Liver (tissue), 9 donors: ENCODE data around the gene BPGM. TPM values are rescaled to one million over a fixed set of nuclear protein-coding genes. Genes with fewer than 3 reads are reported as not detected.

Experiments
- DNase-seq: peaks from one replicate; pipeline ENCODE4 v3.0.0-alpha.2; 2017; ENCODE audit warnings: low spot score
- H3K27ac ChIP-seq, 2 donors: one replicate each; pipeline ENCODE4 v1.7.0; 2013; ENCODE audit warnings: inconsistent platforms in 2 of 2, low read length in 2 of 2, control low read depth in 1 of 2, low read depth in 1 of 2, mild to moderate bottlenecking in 1 of 2
- H3K27me3 ChIP-seq, 4 donors: one replicate each; pipeline versions ENCODE4 v1.6.1 to v1.7.0; 2013; ENCODE audit warnings: low read length in 3 of 4, inconsistent platforms in 1 of 4, mild to moderate bottlenecking in 1 of 4, moderate library complexity in 1 of 4; ENCODE audit not compliant: control insufficient read depth in 4 of 4, insufficient read depth in 4 of 4
- H3K36me3 ChIP-seq, 4 donors: one replicate each; pipeline versions ENCODE4 v1.6.1 to v1.7.0; 2013; ENCODE audit warnings: low read length in 3 of 4, mild to moderate bottlenecking in 3 of 4, low read depth in 1 of 4, moderate library complexity in 1 of 4; ENCODE audit not compliant: control insufficient read depth in 4 of 4, insufficient read depth in 3 of 4
- H3K4me1 ChIP-seq, 4 donors: one replicate each; pipeline versions ENCODE4 v1.6.1 to v1.7.0; 2013; ENCODE audit warnings: low read length in 3 of 4, mild to moderate bottlenecking in 3 of 4, moderate library complexity in 1 of 4; ENCODE audit not compliant: control insufficient read depth in 4 of 4, insufficient read depth in 4 of 4
- H3K4me3 ChIP-seq, 3 donors: one replicate each; pipeline versions ENCODE4 v1.6.1 to v1.7.0; 2013; ENCODE audit warnings: low read length in 3 of 3, control low read depth in 1 of 3, low read depth in 1 of 3, mild to moderate bottlenecking in 1 of 3
- H3K9ac ChIP-seq, 2 donors: one replicate each; pipeline ENCODE4 v1.7.0; 2013; ENCODE audit warnings: low read length in 2 of 2, mild to moderate bottlenecking in 2 of 2, moderate library complexity in 2 of 2, control low read depth in 1 of 2, low read depth in 1 of 2
- H3K9me3 ChIP-seq, 4 donors: one replicate each; pipeline versions ENCODE4 v1.6.1 to v1.7.0; 2013; ENCODE audit warnings: low read length in 3 of 4; ENCODE audit not compliant: control insufficient read depth in 4 of 4
- CTCF ChIP-seq: fragments of 150-350 bp; IDR thresholded peaks from 2 replicates; pipeline ENCODE4 v1.5.1; 2017; ENCODE audit warnings: improper control_type of control experiment, low read depth, low read length; ENCODE audit not compliant: missing input control
- EGR1 ChIP-seq, 2 donors: IDR thresholded peaks; 2 replicates each; pipeline ENCODE4 v1.6.1; 2016 to 2018; ENCODE audit warnings: antibody characterized with exemption in 2 of 2, low read depth in 2 of 2
- FOXA1 ChIP-seq: IDR thresholded peaks from 2 replicates; pipeline ENCODE4 v1.6.1; 2016; ENCODE audit warnings: antibody characterized with exemption
- FOXA2 ChIP-seq: IDR thresholded peaks from 2 replicates; pipeline ENCODE4 v1.6.1; 2016; ENCODE audit warnings: antibody characterized with exemption
- GABPA ChIP-seq, 2 donors: IDR thresholded peaks in 1 of 2; conservative IDR thresholded peaks in 1 of 2; 2 replicates each; pipeline ENCODE4 v1.6.1; 2016; ENCODE audit warnings: antibody characterized with exemption in 2 of 2, mild to moderate bottlenecking in 1 of 2, moderate library complexity in 1 of 2
- HNF4A ChIP-seq, 2 donors: conservative IDR thresholded peaks; 2 replicates each; pipeline ENCODE4 v1.6.1; 2016; ENCODE audit warnings: antibody characterized with exemption in 2 of 2, mild to moderate bottlenecking in 2 of 2
- HNF4G ChIP-seq: IDR thresholded peaks from 2 replicates; pipeline ENCODE4 v1.6.1; 2016; ENCODE audit warnings: antibody characterized with exemption
- JUND ChIP-seq, 2 donors: IDR thresholded peaks; 2 replicates each; pipeline ENCODE4 v1.6.1; 2016; ENCODE audit warnings: antibody characterized with exemption in 2 of 2
- MAX ChIP-seq: IDR thresholded peaks from 2 replicates; pipeline ENCODE4 v1.6.1; 2016; ENCODE audit warnings: antibody characterized with exemption
- NR2F2 ChIP-seq: IDR thresholded peaks from 2 replicates; pipeline ENCODE4 v1.6.1; 2016; ENCODE audit warnings: antibody characterized with exemption
- RAD21 ChIP-seq, 2 donors: IDR thresholded peaks; 2 replicates each; pipeline ENCODE4 v1.6.1; 2016; ENCODE audit warnings: antibody characterized with exemption in 2 of 2, mild to moderate bottlenecking in 2 of 2
- REST ChIP-seq: IDR thresholded peaks from 2 replicates; pipeline ENCODE4 v1.6.1; 2016; ENCODE audit warnings: antibody characterized with exemption, mild to moderate bottlenecking
- RXRA ChIP-seq, 2 donors: IDR thresholded peaks; 2 replicates each; pipeline ENCODE4 v1.6.1; 2017 to 2018; ENCODE audit warnings: antibody characterized with exemption in 2 of 2, mild to moderate bottlenecking in 1 of 2
- SP1 ChIP-seq: IDR thresholded peaks from 2 replicates; pipeline ENCODE4 v1.6.1; 2018; ENCODE audit warnings: antibody characterized with exemption, mild to moderate bottlenecking
- TAF1 ChIP-seq: conservative IDR thresholded peaks from 2 replicates; pipeline ENCODE4 v1.6.1; 2016; ENCODE audit warnings: antibody characterized with exemption, mild to moderate bottlenecking
- YY1 ChIP-seq: IDR thresholded peaks from 2 replicates; pipeline ENCODE4 v1.6.1; 2016; ENCODE audit warnings: antibody characterized with exemption, mild to moderate bottlenecking
- WGBS: extraction: QIAGEN DNeasy Blood & Tissue Kit; methylation state at CpG from one replicate; pipeline ENCODE4 v1.1.7; 2013; 5-methylcytosine and 5-hydroxymethylcytosine counted together
- polyA plus RNA-seq, 2 donors: library from polyadenylated mRNA; stranded (reverse) in 1 of 2; unstranded in 1 of 2; fragments of 200-250 nt in 1 of 2; fragments of >200 nt in 1 of 2; fragmentation: Nextera tagmentation in 1 of 2; extraction: Ambion mirVana in 1 of 2; gene quantifications; one replicate each; pipeline versions ENCODE4 v1.2.1 to v1.2.3, GENCODE V29; 2013 to 2015
- total RNA-seq, 2 donors: library from RNA; depleted of rRNA; stranded (reverse); fragments of >200 nt; gene quantifications; one replicate each; pipeline ENCODE4 v1.2.3, GENCODE V29; 2014
- TF ChIP-seq, protein P1 (sequence below): IDR thresholded peaks from 2 replicates; pipeline ENCODE4 v1.6.1; 2016; ENCODE audit warnings: antibody characterized with exemption
- TF ChIP-seq, protein P2 (sequence below): IDR thresholded peaks from 2 replicates; pipeline ENCODE4 v1.6.1; 2016; ENCODE audit warnings: antibody characterized with exemption
- donor health status: healthy.
- donor health status: healthy.
- donor health status: healthy.
- donor health status: healthy.
- donor health status: healthy.

BPGM gene
- total and polyA plus RNA-seq, 4 donors, result 6.1 to 250 (median 7.6) TPM

GRCh38 chr7:134622303-134622995, 24.2 kb upstream of the BPGM start:
- H3K9me3 ChIP-seq, result no peaks in the 10 kb centered on the region
- H3K27ac ChIP-seq, result no peak overlapping the region
- no peaks in the 10 kb centered on the region for H3K4me1 ChIP-seq
- no peak overlapping the region for H3K4me3 ChIP-seq
- no peak overlapping the region for H3K9ac ChIP-seq
- no peaks in the 10 kb centered on the region for H3K36me3 ChIP-seq
- TF ChIP-seq HNF4G (no peak), CTCF (no peak)
- DNase-seq, result no peak
- peaks cover 0 to 4% (median 0%) of the 10 kb centered on the region in 4 donors for H3K27me3 ChIP-seq
- 69% methylated on average over 7 of the region's 7 CpGs for WGBS

GRCh38 chr7:134623193-134623592, 23.5 kb upstream of the BPGM start:
- 69% methylated on average over 2 of the region's 2 CpGs for WGBS
- H3K9ac ChIP-seq, result no peak overlapping the region
- TF ChIP-seq HNF4G, result no peak
- TF ChIP-seq FOXA2, result no peak
- TF ChIP-seq, protein P1, sequence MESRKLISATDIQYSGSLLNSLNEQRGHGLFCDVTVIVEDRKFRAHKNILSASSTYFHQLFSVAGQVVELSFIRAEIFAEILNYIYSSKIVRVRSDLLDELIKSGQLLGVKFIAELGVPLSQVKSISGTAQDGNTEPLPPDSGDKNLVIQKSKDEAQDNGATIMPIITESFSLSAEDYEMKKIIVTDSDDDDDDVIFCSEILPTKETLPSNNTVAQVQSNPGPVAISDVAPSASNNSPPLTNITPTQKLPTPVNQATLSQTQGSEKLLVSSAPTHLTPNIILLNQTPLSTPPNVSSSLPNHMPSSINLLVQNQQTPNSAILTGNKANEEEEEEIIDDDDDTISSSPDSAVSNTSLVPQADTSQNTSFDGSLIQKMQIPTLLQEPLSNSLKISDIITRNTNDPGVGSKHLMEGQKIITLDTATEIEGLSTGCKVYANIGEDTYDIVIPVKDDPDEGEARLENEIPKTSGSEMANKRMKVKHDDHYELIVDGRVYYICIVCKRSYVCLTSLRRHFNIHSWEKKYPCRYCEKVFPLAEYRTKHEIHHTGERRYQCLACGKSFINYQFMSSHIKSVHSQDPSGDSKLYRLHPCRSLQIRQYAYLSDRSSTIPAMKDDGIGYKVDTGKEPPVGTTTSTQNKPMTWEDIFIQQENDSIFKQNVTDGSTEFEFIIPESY, result no peak
- TF ChIP-seq CTCF, result no peak
- TF ChIP-seq MAX, result no peak
- TF ChIP-seq FOXA1, result no peak
- no peak for TF ChIP-seq JUND (IDR thresholded peaks at IDR 0.05)
- no peak for TF ChIP-seq RAD21 (IDR thresholded peaks at IDR 0.05)
- no peak for TF ChIP-seq EGR1 (IDR thresholded peaks at IDR 0.05; ENCODE audit: low read depth in 2 of 2)
- no peak for TF ChIP-seq HNF4A (conservative IDR thresholded peaks at IDR 0.05)
- no peak for TF ChIP-seq REST
- TF ChIP-seq, protein P2, sequence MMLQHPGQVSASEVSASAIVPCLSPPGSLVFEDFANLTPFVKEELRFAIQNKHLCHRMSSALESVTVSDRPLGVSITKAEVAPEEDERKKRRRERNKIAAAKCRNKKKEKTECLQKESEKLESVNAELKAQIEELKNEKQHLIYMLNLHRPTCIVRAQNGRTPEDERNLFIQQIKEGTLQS, result no peak
- no peak for TF ChIP-seq GABPA (IDR thresholded peaks at IDR 0.05 in 1 of 2, conservative IDR thresholded peaks at IDR 0.05 in 1 of 2)
- TF ChIP-seq RXRA (IDR thresholded peaks at IDR 0.05), result no peak
- no peak for TF ChIP-seq YY1
- TF ChIP-seq SP1, result no peak
- TF ChIP-seq TAF1, result no peak
- no peak for TF ChIP-seq NR2F2

More at GRCh38 chr7:134623193-134623592, 23.5 kb upstream of the BPGM start:
- Histone ChIP-seq H3K4me1 (no peaks in the 10 kb centered on the region), H3K4me3 (no peak overlapping the region), H3K9me3 (no peaks in the 10 kb centered on the region), H3K36me3 (no peaks in the 10 kb centered on the region), H3K27me3 (peaks cover 0 to 4% (median 0%) of the 10 kb centered on the region in 4 donors), H3K27ac (no peak overlapping the region)
- DNase-seq, result no peak
